CD4-positive, alpha-beta T cell (primary cell): Measurements from ENCODE around the gene STAB2. TPM values are rescaled to one million over a fixed set of nuclear protein-coding genes. Genes with fewer than 3 reads are reported as not detected.

ENCODE experiments used
- ATAC-seq: fragments of 200-7000 bp; cut with Tn5 transposase; one replicate; pipeline ENCODE4 v1.10.0; 2022; ENCODE audit warnings: mild to moderate bottlenecking; ENCODE audit not compliant: poor library complexity
- CTCF ChIA-PET: fragments of 350-600 bp; sonication (Branson Sonifier 250); formaldehyde crosslinking; loops from one replicate; lab custom pipeline; 2021; ENCODE audit warnings: antibody characterized with exemption, inconsistent platforms; lab: Charles Lee
- POLR2A ChIA-PET: fragments of 350-600 bp; sonication (Branson Sonifier 250); formaldehyde crosslinking; loops from one replicate; lab custom pipeline; 2021; ENCODE audit warnings: antibody characterized with exemption, inconsistent platforms; lab: Charles Lee
- DNase-seq, 14 experiments: peaks; one replicate each; pipeline ENCODE4 v3.0.0-alpha.2; 2013 to 2020; ENCODE audit warnings: mixed read lengths in 2 of 14
- H3K27ac ChIP-seq, 2 donors: one replicate each; pipeline versions ENCODE4 v1.5.1 to v1.7.0; 2013; ENCODE audit warnings: low read length in 2 of 2, low read depth in 1 of 2, mild to moderate bottlenecking in 1 of 2
- H3K27me3 ChIP-seq, 2 experiments: 1 replicate in 1 of 2; 2 replicates in 1 of 2; pipeline versions ENCODE4 v1.6.1 to v1.7.0; 2013; ENCODE audit warnings: low read length in 2 of 2, control low read depth in 1 of 2, mild to moderate bottlenecking in 1 of 2, moderate library complexity in 1 of 2; ENCODE audit not compliant: insufficient read depth in 2 of 2, control insufficient read depth in 1 of 2
- H3K36me3 ChIP-seq: one replicate; pipeline ENCODE4 v1.6.1; 2013; ENCODE audit warnings: low read length, control low read depth; ENCODE audit not compliant: insufficient read depth
- H3K4me1 ChIP-seq: one replicate; pipeline ENCODE4 v1.6.1; 2013; ENCODE audit warnings: low read length, control low read depth; ENCODE audit not compliant: insufficient read depth
- H3K4me3 ChIP-seq: one replicate; pipeline ENCODE4 v1.5.1; 2013; ENCODE audit warnings: mild to moderate bottlenecking, low read length, moderate library complexity
- H3K9me3 ChIP-seq, 2 experiments: 1 replicate in 1 of 2; 2 replicates in 1 of 2; pipeline versions ENCODE4 v1.6.1 to v1.7.0; 2013; ENCODE audit warnings: low read length in 2 of 2, mild to moderate bottlenecking in 2 of 2, control low read depth in 1 of 2, moderate library complexity in 1 of 2; ENCODE audit not compliant: control insufficient read depth in 1 of 2, insufficient read depth in 1 of 2
- H3K27ac Mint-ChIP-seq: one replicate; pipeline ENCODE4 v1.8.0; 2020; ENCODE audit warnings: mixed read lengths
- H3K27me3 Mint-ChIP-seq: one replicate; pipeline ENCODE4 v1.8.0; 2021; ENCODE audit warnings: mixed read lengths
- H3K36me3 Mint-ChIP-seq: one replicate; pipeline ENCODE4 v1.8.0; 2021; ENCODE audit warnings: low read depth, mixed read lengths
- H3K4me1 Mint-ChIP-seq: one replicate; pipeline ENCODE4 v1.8.0; 2021; ENCODE audit warnings: low read depth, mixed read lengths
- H3K4me3 Mint-ChIP-seq: one replicate; pipeline ENCODE4 v1.8.0; 2020; ENCODE audit warnings: mild to moderate bottlenecking, mixed read lengths
- H3K9me3 Mint-ChIP-seq: one replicate; pipeline ENCODE4 v1.8.0; 2020; ENCODE audit warnings: mixed read lengths
- CTCF ChIP-seq: fragments of 200-600 bp; IDR thresholded peaks from one replicate; pipeline ENCODE4 v1.8.0; 2022; ENCODE audit warnings: antibody characterized with exemption, mild to moderate bottlenecking
- intact Hi-C, 2 experiments: fragments of 100-400 bp; cut with DNase I in 1 of 2; cut with micrococcal nuclease in 1 of 2; formaldehyde crosslinking; loops; one replicate each; pipeline versions ENCODE4 v1.15.1 to v1.9.0; 2023 to 2025; cut with DNase I, micrococcal nuclease
- total RNA-seq, 174 experiments: library from RNA in 2 of 174; stranded (reverse) in 2 of 174; gene quantifications; one replicate each; pipeline ENCODE4 v1.2.3 and lab custom pipeline; 2021 to 2026

STAB2 gene
- total RNA-seq, 2 experiments from 2014 or later, result not detected

GRCh38 chr12:103578926-103579325, 8.1 kb upstream of the STAB2 start:
- Histone ChIP-seq H3K4me1 (no peaks in the 10 kb centered on the region), H3K9me3 (no peaks in the 10 kb centered on the region), H3K4me3 (no peak overlapping the region), H3K27ac (no peak overlapping the region), H3K36me3 (no peaks in the 10 kb centered on the region), H3K27me3 (peaks cover 2 to 23% of the 10 kb centered on the region in 2 experiments)
- no peak overlapping the region for H3K27ac Mint-ChIP-seq
- ATAC-seq (no peak), DNase-seq (no peak)
- ChIA-PET POLR2A (no interaction called here), CTCF (no interaction called here)
- peaks cover 50% of the 10 kb centered on the region for H3K27me3 Mint-ChIP-seq
- no peaks in the 10 kb centered on the region for H3K9me3 Mint-ChIP-seq
- H3K4me1 Mint-ChIP-seq, result no peaks in the 10 kb centered on the region
- intact Hi-C loops, result loop anchor here (5.0 kb wide), 2 partner anchors 288 to 293 kb away; no protein-coding TSS in a partner anchor
- H3K36me3 Mint-ChIP-seq, result no peaks in the 10 kb centered on the region
- TF ChIP-seq CTCF, result no peak
- no peak overlapping the region for H3K4me3 Mint-ChIP-seq

- Mint-ChIP-seq H3K27me3 (peaks cover 40% of the 10 kb centered on the region), H3K9me3 (no peaks in the 10 kb centered on the region), H3K4me1 (no peaks in the 10 kb centered on the region), H3K4me3 (no peak overlapping the region), H3K27ac (no peak overlapping the region), H3K36me3 (no peaks in the 10 kb centered on the region)
- ChIA-PET POLR2A (no interaction called here), CTCF (no interaction called here)
- no peak for TF ChIP-seq CTCF
- intact Hi-C loops, result no loop called here
- Histone ChIP-seq H3K27ac (no peak overlapping the region), H3K4me3 (no peak overlapping the region), H3K9me3 (no peaks in the 10 kb centered on the region), H3K4me1 (no peaks in the 10 kb centered on the region), H3K36me3 (no peaks in the 10 kb centered on the region), H3K27me3 (peaks cover 2 to 15% of the 10 kb centered on the region in 2 experiments)
- ATAC-seq, result no peak
- no peak for DNase-seq
These were observed 7.0 kb upstream of the STAB2 start for GRCh38 chr12:103580026-103580425.

- ATAC-seq, result no peak
- Histone ChIP-seq H3K9me3 (no peaks in the 10 kb centered on the region), H3K4me1 (no peaks in the 10 kb centered on the region), H3K36me3 (no peaks in the 10 kb centered on the region), H3K27me3 (peaks cover 0 to 2% of the 10 kb centered on the region in 2 experiments), H3K27ac (no peak overlapping the region), H3K4me3 (no peak overlapping the region)
- peaks cover 28% of the 10 kb centered on the region for H3K27me3 Mint-ChIP-seq
- H3K4me3 Mint-ChIP-seq, result no peak overlapping the region
- H3K9me3 Mint-ChIP-seq, result no peaks in the 10 kb centered on the region
- DNase-seq, result no peak
- ChIA-PET POLR2A (no interaction called here), CTCF (interaction anchor here (1.6 kb wide), 1 partner anchor 14 kb away, joined by 3 read pairs; no protein-coding TSS in a partner anchor)
- no peak overlapping the region for H3K27ac Mint-ChIP-seq
- no peaks in the 10 kb centered on the region for H3K36me3 Mint-ChIP-seq
- no peak for TF ChIP-seq CTCF
- intact Hi-C loops, result no loop called here
- H3K4me1 Mint-ChIP-seq, result no peaks in the 10 kb centered on the region
These were observed 4.1 kb upstream of the STAB2 start for GRCh38 chr12:103583008-103583407.
